GM23248 (cell line): ENCODE results near the gene TPP1. TPM values are rescaled to one million over a fixed set of nuclear protein-coding genes. Genes with fewer than 3 reads are reported as not detected.

ENCODE experiments used
- DNase-seq: peaks from one replicate; pipeline ENCODE4 v3.0.0-alpha.2; 2015
- H2AFZ ChIP-seq: fragments of 200-600 bp; sonication (generic); 2 replicates; pipeline ENCODE4 v1.6.1; 2016; ENCODE audit warnings: antibody characterized with exemption
- H3F3A ChIP-seq: fragments of 200-600 bp; sonication (generic); 2 replicates; pipeline ENCODE4 v1.6.1; 2016; ENCODE audit warnings: mild to moderate bottlenecking, antibody characterized with exemption, mixed run types; ENCODE audit not compliant: insufficient read depth
- H3K27ac ChIP-seq: fragments of 200-600 bp; sonication (generic); 2 replicates; pipeline ENCODE4 v1.5.1; 2016; ENCODE audit warnings: mild to moderate bottlenecking
- H3K27me3 ChIP-seq: fragments of 200-600 bp; sonication (generic); replicated peaks from 2 replicates; pipeline ENCODE4 v1.6.1; 2016; ENCODE audit warnings: mild to moderate bottlenecking; ENCODE audit not compliant: insufficient read depth
- H3K36me3 ChIP-seq: fragments of 200-600 bp; sonication (generic); 2 replicates; pipeline ENCODE4 v1.6.1; 2016; ENCODE audit warnings: low read depth, mild to moderate bottlenecking
- H3K4me1 ChIP-seq: fragments of 200-600 bp; sonication (generic); 2 replicates; pipeline ENCODE4 v1.6.1; 2016; ENCODE audit warnings: mild to moderate bottlenecking; ENCODE audit not compliant: insufficient read depth
- H3K4me2 ChIP-seq: fragments of 200-600 bp; sonication (generic); one replicate; pipeline ENCODE4 v1.6.1; 2016; ENCODE audit warnings: mild to moderate bottlenecking; ENCODE audit not compliant: unreplicated experiment
- H3K4me3 ChIP-seq: fragments of 200-600 bp; sonication (generic); 2 replicates; pipeline ENCODE4 v1.5.1; 2016; ENCODE audit warnings: mild to moderate bottlenecking
- H3K79me2 ChIP-seq: fragments of 200-600 bp; sonication (generic); 2 replicates; pipeline ENCODE4 v1.6.1; 2016; ENCODE audit warnings: mild to moderate bottlenecking; ENCODE audit not compliant: insufficient read depth
- H3K9ac ChIP-seq: fragments of 200-600 bp; sonication (generic); 2 replicates; pipeline ENCODE4 v1.6.1; 2016; ENCODE audit warnings: mild to moderate bottlenecking
- H3K9me2 ChIP-seq: fragments of 200-600 bp; sonication (generic); 2 replicates; pipeline ENCODE4 v1.6.1; 2016; ENCODE audit warnings: mixed run types, mild to moderate bottlenecking, moderate library complexity; ENCODE audit not compliant: insufficient read depth
- H3K9me3 ChIP-seq: fragments of 200-600 bp; sonication (generic); one replicate; pipeline ENCODE4 v1.6.1; 2017; ENCODE audit warnings: low read depth
- H4K20me1 ChIP-seq: fragments of 200-600 bp; sonication (generic); 2 replicates; pipeline ENCODE4 v1.6.0; 2016; ENCODE audit not compliant: insufficient read depth
- EZH2 ChIP-seq: fragments of 200-600 bp; sonication (generic); IDR thresholded peaks from 2 replicates; pipeline ENCODE4 v1.6.1; 2018; ENCODE audit warnings: antibody characterized with exemption, mild to moderate bottlenecking; ENCODE audit not compliant: insufficient read depth, poor library complexity, severe bottlenecking
- EZH2phosphoT487 ChIP-seq: fragments of 200-600 bp; sonication (generic); IDR thresholded peaks from 2 replicates; pipeline ENCODE4 v1.6.1; 2018; ENCODE audit warnings: antibody characterized with exemption, moderate library complexity, mild to moderate bottlenecking, low read depth; ENCODE audit not compliant: insufficient read depth
- WGBS, 2 experiments: methylation state at CpG; one replicate each; pipeline ENCODE4 v1.1.6; 2015 to 2017; ENCODE audit warnings: low lambda C conversion rate in 2 of 2, low coverage in 1 of 2; ENCODE audit errors: missing lambda C conversion rate in 2 of 2; 5-methylcytosine and 5-hydroxymethylcytosine counted together
- in situ Hi-C: fragments of 300-500 bp; cut with MboI; formaldehyde crosslinking; loops from 2 replicates; pipeline ENCODE4 v1.15.0; 2020
- polyA plus RNA-seq: library from polyadenylated mRNA; unstranded; fragments of >200 nt; fragmentation: Nextera tagmentation; extraction: Ambion mirVana; gene quantifications from 2 replicates; pipeline ENCODE4 v1.2.1, GENCODE V29; 2016
- total RNA-seq: library from RNA; depleted of rRNA; stranded (reverse); fragments of >200 nt; shearing (Covaris generic); gene quantifications from 2 replicates; pipeline ENCODE4 v1.2.3, GENCODE V29; 2014

Gene TPP1
- total and polyA plus RNA-seq, 2 experiments from 2014 or later = 37.6 to 66.3 TPM

DNA sequence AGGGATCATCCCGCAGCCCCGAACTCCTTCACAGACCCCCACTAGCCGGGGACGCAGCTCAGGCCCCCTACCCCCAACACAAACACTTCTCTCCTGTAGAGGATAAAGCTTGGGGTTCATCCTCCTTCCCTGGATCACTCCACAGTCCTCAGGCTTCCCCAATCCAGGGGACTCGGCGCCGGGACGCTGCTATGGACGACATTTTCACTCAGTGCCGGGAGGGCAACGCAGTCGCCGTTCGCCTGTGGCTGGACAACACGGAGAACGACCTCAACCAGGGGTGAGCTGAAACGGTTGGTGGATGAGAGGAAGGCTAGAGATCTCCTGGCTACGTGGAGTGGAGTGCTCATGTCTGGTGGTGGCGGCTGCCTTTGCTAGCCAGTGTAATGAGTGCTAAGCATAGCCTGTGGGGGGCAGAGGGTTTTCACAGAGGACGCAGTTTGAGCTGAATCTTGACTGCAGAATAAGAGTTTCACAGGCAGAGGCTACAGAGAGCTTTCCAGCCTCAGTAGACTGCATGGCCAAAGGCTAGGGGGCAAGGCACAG lies 15.1 kb downstream of the TPP1 start:
- Histone ChIP-seq H3K4me2 (peak overlapping the region; percentile 98), H3K27ac (peak overlapping the region; percentile 77), H3K4me1 (peaks cover 38% of the 10 kb centered on the region), H3F3A (peaks cover 48% of the 10 kb centered on the region), H4K20me1 (no peaks in the 10 kb centered on the region), H3K9ac (peak overlapping the region; percentile 88), H2AFZ (peak overlapping the region; percentile 90), H3K9me3 (no peaks in the 10 kb centered on the region), H3K27me3 (no peaks in the 10 kb centered on the region), H3K9me2 (no peaks in the 10 kb centered on the region), H3K79me2 (peaks cover 97% of the 10 kb centered on the region), H3K4me3 (peak overlapping the region; percentile 96), H3K36me3 (peaks cover 29% of the 10 kb centered on the region; the same call in 1 of the 2 replicates)
- in situ Hi-C loops = no loop called here
- TF ChIP-seq EZH2phosphoT487 (no peak), EZH2 (no peak)
- peak; percentile 82 for DNase-seq
- 1 to 2% methylated on average over 20 of the region's 20 CpGs for WGBS, 2 experiments

DNA sequence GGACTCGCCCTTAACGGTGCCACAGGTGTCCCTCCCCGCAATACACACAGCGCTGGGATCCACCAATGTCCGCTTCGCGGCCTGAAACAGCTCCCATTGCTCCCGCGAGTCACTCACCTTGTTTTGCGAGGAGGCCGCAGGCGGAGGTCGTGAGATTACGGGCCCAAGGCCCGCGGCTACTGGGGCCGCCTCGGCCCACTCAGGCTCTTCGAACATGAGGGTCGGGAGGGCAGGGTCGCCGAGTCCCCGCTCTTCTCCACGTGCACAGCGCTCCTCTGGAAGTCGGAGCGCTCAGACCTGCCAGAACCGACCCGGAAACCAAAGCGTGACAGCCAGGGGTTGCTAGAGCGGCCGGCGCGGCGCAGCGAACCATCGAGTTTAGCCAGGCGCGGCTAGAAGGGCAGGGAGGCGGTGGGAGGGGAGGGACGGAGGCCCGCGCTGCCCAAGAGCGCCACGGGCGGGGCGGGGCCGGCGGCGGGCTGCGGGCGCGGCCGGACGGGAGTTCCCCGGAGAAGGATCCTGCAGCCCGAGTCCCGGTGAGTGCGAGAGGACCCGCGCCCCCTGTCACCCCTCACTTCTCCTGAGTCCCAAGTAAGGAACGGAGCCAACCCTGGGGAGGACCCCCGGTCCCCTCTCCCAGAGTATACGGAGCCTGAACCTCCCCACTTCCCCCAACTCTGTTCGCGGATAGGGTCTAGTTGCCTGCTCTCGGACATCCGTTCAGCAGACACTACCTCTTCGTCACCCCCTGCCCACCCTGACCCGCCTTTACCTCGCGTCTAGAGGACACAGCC lies 15.7 kb downstream of the TPP1 start, which contains the start of the genes ILK and RRP8:
Gene ILK (plus strand): TSS at position 488 of the 794 bp plus-strand sequence. CDS start 498 bp downstream, outside the sequence.
Gene RRP8 (minus strand): TSS at position 330 of the 794 bp plus-strand sequence. CDS start 114 bp downstream, at position 216.
- no peaks in the 10 kb centered on the region for H3K9me2 ChIP-seq
- no peaks in the 10 kb centered on the region for H3K27me3 ChIP-seq
- no peaks in the 10 kb centered on the region for H3K9me3 ChIP-seq
- peak; percentile 96 for DNase-seq
- TF ChIP-seq EZH2 (no peak), EZH2phosphoT487 (no peak)
- peaks cover 27% of the 10 kb centered on the region; the same call in 1 of the 2 replicates for H3K36me3 ChIP-seq
- H3K4me2 ChIP-seq = peak within 1 kb of the TSS; percentile 98
- in situ Hi-C loops = no loop called here
- H3K79me2 ChIP-seq = peaks cover 97% of the 10 kb centered on the region
- WGBS, 2 experiments = 1% methylated on average over 52 to 65 of the region's 72 CpGs
- peak within 1 kb of the TSS; percentile 77 for H3K27ac ChIP-seq
- H2AFZ ChIP-seq = peak within 1 kb of the TSS; percentile 90
- peak within 1 kb of the TSS; percentile 96 for H3K4me3 ChIP-seq
- H3F3A ChIP-seq = peaks cover 43% of the 10 kb centered on the region
- H3K4me1 ChIP-seq = peaks cover 38% of the 10 kb centered on the region
- H3K9ac ChIP-seq = peak within 1 kb of the TSS; percentile 88
- no peaks in the 10 kb centered on the region for H4K20me1 ChIP-seq

DNA sequence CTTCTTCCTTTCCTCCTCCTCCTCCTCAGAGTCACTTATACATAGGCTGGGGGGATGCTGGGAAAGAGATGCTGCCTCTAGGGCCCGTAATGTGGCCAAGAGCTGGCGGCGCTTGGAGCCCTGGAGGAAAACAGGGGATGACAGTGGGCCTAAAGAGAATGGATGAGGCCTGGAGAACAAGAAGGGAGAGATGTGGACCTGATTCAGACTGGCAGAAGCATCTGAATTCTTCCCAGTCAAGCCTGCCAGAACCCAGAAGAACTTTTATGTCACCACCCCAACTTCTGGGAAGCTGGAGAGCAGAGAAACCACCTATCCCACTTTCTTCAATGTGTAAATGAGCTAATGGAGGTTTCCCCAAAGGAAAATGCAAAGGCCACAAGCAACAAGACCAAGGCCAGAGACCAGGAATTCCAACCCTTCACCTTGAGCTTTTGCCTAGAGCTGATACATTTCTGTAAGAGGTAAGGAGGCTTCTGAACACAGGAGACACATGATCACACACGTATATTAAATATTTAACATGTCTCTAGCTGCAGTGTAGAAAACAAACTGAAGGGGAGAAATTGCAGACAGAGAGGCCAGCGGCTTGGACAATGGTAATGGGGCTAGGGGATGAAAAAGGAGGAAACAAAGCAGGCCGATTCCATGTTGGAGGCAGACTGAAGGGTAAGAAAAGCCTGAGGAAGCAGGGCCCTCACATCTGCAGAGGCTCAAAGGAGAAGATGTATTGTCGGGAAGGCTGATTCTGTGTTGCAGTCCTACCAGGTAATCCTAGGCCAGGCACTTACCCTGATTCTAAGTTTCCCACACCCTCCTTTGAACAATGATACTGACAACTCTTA lies 16.9 kb downstream of the TPP1 start:
- in situ Hi-C loops = no loop called here
- Histone ChIP-seq H3K9ac (peak overlapping the region; percentile 88), H3K4me2 (peak overlapping the region; percentile 89), H3F3A (peaks cover 32% of the 10 kb centered on the region), H3K9me3 (no peaks in the 10 kb centered on the region), H3K36me3 (peaks cover 26% of the 10 kb centered on the region; the same call in 1 of the 2 replicates), H3K4me3 (peak overlapping the region; percentile 96), H3K9me2 (no peaks in the 10 kb centered on the region), H3K27me3 (no peaks in the 10 kb centered on the region), H4K20me1 (no peaks in the 10 kb centered on the region), H3K27ac (0 out of 2 replicates have a peak overlapping the region, but pooled peaks have one; percentile 5), H3K4me1 (peaks cover 31% of the 10 kb centered on the region), H2AFZ (peak overlapping the region; percentile 90), H3K79me2 (peaks cover 94% of the 10 kb centered on the region)
- TF ChIP-seq EZH2 (no peak), EZH2phosphoT487 (no peak)
- 34 to 44% methylated on average over 7 of the region's 7 CpGs for WGBS, 2 experiments
- peak; percentile 44 for DNase-seq

DNA sequence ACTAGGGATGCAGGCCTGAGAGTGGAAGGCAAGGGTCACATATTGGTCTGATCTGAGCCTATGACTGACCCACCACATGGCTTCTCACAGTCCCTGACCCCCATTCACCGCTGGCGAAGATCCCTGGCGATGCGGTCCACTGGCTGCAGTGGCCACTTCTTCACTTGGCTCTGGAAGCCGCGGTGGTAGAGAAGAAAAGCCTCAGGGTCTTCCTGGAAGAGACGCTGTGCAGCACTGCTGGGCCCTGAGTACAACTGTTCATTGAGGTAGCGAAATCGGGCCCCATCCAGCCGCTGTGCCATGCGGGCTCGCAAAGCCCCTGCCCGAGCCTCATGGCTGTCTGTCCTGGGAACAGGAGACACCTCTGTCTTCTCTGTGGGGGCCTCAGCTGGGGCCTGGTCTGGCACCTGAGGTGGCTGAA lies 18.2 kb downstream of the TPP1 start:
- Histone ChIP-seq H3K27ac (no peak overlapping the region), H3K9me3 (no peaks in the 10 kb centered on the region), H3K9me2 (no peaks in the 10 kb centered on the region), H3K79me2 (peaks cover 88% of the 10 kb centered on the region), H3K36me3 (peaks cover 29% of the 10 kb centered on the region; the same call in 1 of the 2 replicates), H3K4me1 (peaks cover 20% of the 10 kb centered on the region), H4K20me1 (no peaks in the 10 kb centered on the region), H3F3A (peaks cover 23% of the 10 kb centered on the region), H2AFZ (no peak overlapping the region), H3K4me3 (no peak overlapping the region), H3K27me3 (no peaks in the 10 kb centered on the region), H3K4me2 (no peak overlapping the region), H3K9ac (no peak overlapping the region)
- in situ Hi-C loops = no loop called here
- DNase-seq = no peak
- TF ChIP-seq EZH2 (no peak), EZH2phosphoT487 (no peak)
- 94 to 97% methylated on average over 13 of the region's 13 CpGs for WGBS, 2 experiments
